GM18505 (cell line): Measurements from ENCODE around the gene LGI4.
A peak's percentile ranks its signal among the peaks of the same experiment; 100 is the strongest.
"Not testable (repeated sequence)": the region's sequence is repeated elsewhere in the genome, so short reads cannot be mapped to it uniquely, and the experiment has no call there.

ENCODE experiments used
- ATAC-seq: cut with Tn5 transposase; IDR thresholded peaks from one replicate; pipeline ENCODE4 v1.9.1; 2021; ENCODE audit not compliant: unreplicated experiment
- POLR2A ChIP-seq: IDR thresholded peaks from 4 replicates; pipeline ENCODE4 v1.6.1; 2011; ENCODE audit warnings: borderline replicate concordance; ENCODE audit not compliant: insufficient read depth, insufficient read length; ENCODE audit errors: extremely low read depth

The LGI4 gene

GRCh38 chr19:35141837-35142605 is 7.2 kb upstream of the LGI4 start:
- ATAC-seq: no peak
- no peak for TF ChIP-seq POLR2A

GRCh38 chr19:35140962-35141836 is 6.3 kb upstream of the LGI4 start:
- ATAC-seq: peak; percentile 62
- TF ChIP-seq POLR2A: no peak

- no peak for TF ChIP-seq POLR2A
- no peak for ATAC-seq
Measured at GRCh38 chr19:35140207-35140961, 5.5 kb upstream of the LGI4 start.

GRCh38 chr19:35138305-35138892 is 3.5 kb upstream of the LGI4 start, which contains the start of gene FXYD1:
Gene FXYD1, plus strand, starts transcription at chr19:35138824. Its CDS starts 1,256 bp downstream, at chr19:35140080.
- ATAC-seq: no peak
- no peak for TF ChIP-seq POLR2A

GRCh38 chr19:35136977-35137702 is 2.3 kb upstream of the LGI4 start:
- no peak for TF ChIP-seq POLR2A
- ATAC-seq: no peak

- no peak for TF ChIP-seq POLR2A
- ATAC-seq: no peak
Measured at GRCh38 chr19:35136231-35136630, 1.4 kb upstream of the LGI4 start.

- no peak for ATAC-seq
- TF ChIP-seq POLR2A: no peak
Measured at GRCh38 chr19:35135389-35135909, 590 bp upstream of the LGI4 start.

- no peak for ATAC-seq
- TF ChIP-seq POLR2A: no peak
Measured at GRCh38 chr19:35133826-35134225, 1.0 kb downstream of the LGI4 start.

- ATAC-seq: no peak
- no peak for TF ChIP-seq POLR2A
Measured at GRCh38 chr19:35132254-35132653, 2.6 kb downstream of the LGI4 start.

GRCh38 chr19:35130761-35131720 is 3.8 kb downstream of the LGI4 start:
- TF ChIP-seq POLR2A: no peak
- ATAC-seq: no peak

- not testable (repeated sequence) for ATAC-seq
Measured at GRCh38 chr19:35129724-35130274, 5.1 kb downstream of the LGI4 start.
